Skeletal muscle cell (primary cell): ENCODE results near the gene TMEM178B.

ENCODE experiments used
- DNase-seq: peaks from one replicate; pipeline ENCODE4 v3.0.0-alpha.2; 2010; ENCODE audit warnings: low read depth
- H3K4me3 ChIP-seq: 2 replicates; pipeline ENCODE4 v1.5.1; 2011; ENCODE audit warnings: low read depth, mild to moderate bottlenecking, control low read depth, low read length, moderate library complexity

TMEM178B gene

DNA sequence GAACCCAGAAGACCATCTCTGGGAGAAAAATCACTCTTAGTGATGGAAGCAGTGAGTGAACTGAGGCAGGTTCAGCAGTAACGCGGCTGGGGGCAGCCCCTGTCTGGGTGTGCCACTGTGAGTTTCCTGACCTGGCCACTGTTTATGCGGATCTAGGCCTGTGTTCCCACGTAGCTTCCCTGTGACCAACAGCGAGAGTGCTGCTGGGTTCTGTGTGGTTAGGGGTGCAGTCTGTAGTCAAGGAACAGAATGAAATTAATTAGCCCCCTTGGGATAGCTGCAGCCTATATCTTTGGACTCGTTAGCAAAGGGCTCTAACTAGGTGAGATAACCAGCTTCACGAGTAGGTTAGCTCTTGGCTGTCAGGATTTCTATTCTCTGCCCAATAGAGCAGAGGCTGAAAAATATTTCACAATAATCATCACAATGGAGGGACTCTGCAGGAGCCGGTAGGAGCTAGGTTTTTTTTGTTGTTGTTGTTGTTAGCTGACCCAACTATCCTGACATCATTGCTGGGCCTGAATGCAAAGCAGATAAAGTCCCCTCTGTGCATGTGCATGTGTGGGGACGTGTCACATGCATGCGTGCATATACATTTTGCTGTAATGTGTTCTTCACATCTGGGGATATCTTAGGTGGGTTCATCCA lies 164.9 kb downstream of the TMEM178B start:
- H3K4me3 ChIP-seq = no peak overlapping the region
- no peak for DNase-seq

- H3K4me3 ChIP-seq = no peak overlapping the region
- no peak for DNase-seq
Observed at GRCh38 chr7:141239661-141240060, 165.8 kb downstream of the TMEM178B start.

GRCh38 chr7:141242568-141242967 lies 168.7 kb downstream of the TMEM178B start:
- no peak for DNase-seq
- H3K4me3 ChIP-seq = no peak overlapping the region

DNA sequence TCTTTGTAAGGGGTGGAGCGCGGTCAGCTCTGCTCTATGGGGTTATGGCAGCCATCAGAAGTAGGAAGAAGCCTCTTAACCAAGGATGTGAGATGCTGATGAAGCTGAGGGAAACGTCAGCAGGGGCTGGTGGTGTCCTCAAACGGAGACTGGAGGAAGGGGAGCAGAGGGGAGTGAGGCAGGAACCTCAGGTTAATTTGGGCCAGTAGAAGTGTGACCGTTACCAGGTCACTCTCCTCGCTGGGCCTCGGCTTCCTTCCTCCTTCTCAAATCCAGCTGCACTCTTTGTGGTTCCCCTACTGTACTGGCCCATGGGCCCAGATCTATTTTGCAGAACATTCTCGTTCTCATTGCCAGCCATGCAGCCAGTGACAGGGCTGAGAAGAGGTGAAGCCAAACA lies 169.5 kb downstream of the TMEM178B start:
- no peak for DNase-seq
- no peak overlapping the region for H3K4me3 ChIP-seq

DNA sequence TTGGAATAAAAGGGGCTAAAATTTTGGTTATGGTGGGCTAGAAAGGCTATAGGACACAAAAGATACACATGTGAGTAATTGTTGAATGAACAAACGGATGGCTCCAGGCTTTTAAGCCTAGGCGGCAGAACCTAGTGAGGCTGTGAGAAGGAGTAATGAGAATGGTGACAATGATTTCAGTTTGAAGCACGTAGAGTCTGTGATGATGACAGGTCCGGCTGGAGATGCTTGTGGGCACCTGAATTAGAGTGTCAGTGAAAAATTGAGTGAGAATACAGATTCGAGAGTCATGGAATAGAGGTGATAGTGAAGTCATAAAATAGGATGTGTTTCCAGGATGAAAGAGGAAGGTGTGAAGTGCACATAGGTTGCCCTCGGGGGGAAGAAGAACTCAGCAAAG lies 170.6 kb downstream of the TMEM178B start:
- no peak for DNase-seq
- no peak overlapping the region for H3K4me3 ChIP-seq

DNA sequence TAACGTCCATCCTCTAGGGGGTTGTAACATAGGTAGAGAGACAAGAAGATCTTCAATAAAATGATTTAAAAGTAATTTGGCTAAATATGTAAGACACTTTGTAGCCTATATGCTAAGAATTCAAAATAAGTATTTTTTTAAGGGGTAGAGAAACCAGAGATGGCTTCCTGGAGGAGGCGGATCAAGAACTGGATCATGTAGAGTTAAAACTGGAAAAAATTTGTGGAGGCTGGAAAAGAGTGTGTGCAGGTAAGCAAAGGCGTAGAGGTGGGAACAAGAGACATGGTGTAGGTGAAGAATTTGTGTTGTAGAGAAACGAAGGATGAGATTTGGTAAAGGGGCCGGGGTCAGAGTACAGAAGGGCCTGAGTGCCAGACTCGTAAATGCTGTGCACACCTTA lies 172.6 kb downstream of the TMEM178B start:
- no peak for DNase-seq

GRCh38 chr7:141251180-141251579 lies 177.3 kb downstream of the TMEM178B start:
- no peak overlapping the region for H3K4me3 ChIP-seq
- DNase-seq = no peak

More for the DNA sequence above, 172.6 kb downstream of the TMEM178B start:
- no peak overlapping the region for H3K4me3 ChIP-seq

DNA sequence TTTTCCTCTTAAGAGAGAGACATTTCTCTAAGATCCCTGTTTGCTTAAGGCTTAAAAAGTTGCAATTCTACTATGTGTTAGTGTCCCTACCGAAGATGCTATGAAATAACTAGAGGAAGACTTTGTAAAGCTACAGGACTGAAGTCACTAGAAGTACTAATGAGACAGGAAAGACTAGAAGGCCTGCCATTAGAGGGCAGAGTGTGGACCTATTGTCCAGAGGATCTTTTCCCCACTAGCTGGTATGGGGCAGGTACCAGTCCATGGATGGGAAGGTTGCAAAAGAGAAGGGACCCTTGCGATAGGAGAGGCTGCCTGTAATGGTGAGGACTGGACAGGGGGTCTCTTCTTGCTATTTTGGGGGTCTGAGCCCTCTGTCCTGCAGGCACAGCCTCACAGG lies 178.1 kb downstream of the TMEM178B start:
- no peak overlapping the region for H3K4me3 ChIP-seq
- no peak for DNase-seq

DNA sequence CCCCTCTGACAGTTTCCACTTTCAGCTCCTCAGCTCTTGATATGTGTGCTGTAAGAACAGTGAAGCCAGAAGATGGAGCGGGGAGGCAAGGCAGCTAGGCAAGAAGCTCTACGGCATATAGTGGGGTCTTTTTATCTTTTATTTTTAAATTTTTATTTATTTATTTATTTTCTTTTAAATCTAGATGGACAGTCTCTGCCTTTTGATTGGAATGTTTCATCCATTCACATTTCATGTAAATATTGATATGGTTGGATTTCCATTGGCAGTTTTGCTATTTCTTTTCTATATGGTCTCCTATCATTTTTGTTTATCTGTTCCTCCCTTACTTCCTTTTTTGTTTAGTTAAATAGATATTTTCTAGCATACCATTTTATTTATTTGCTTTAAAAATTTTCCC lies 183.7 kb downstream of the TMEM178B start:
- no peak overlapping the region for H3K4me3 ChIP-seq
- no peak for DNase-seq

- no peak overlapping the region for H3K4me3 ChIP-seq
- no peak for DNase-seq
Observed at GRCh38 chr7:141258559-141258958, 184.7 kb downstream of the TMEM178B start.

GRCh38 chr7:141262101-141263090 lies 188.5 kb downstream of the TMEM178B start:
- no peak for DNase-seq
- H3K4me3 ChIP-seq = no peak overlapping the region

DNA sequence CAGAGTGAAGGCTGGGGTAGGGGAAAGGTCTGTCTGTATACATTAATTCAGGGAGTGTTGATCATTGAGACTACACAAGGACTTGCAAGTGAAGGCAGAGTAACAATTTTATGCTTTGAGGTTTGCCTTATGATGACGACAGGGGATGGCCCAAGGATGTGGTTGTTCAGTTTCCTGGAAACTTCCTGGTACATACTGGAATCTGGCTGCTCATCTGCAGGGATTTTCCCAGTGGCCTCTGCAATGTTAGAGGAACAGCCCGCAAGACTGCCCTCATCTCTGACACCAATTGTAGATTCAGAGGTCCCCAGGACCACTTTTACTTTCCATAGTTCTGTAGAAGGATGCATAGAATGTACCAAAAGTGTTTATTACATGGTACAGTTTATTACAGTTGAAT lies 189.6 kb downstream of the TMEM178B start:
- no peak overlapping the region for H3K4me3 ChIP-seq
- DNase-seq = no peak

DNA sequence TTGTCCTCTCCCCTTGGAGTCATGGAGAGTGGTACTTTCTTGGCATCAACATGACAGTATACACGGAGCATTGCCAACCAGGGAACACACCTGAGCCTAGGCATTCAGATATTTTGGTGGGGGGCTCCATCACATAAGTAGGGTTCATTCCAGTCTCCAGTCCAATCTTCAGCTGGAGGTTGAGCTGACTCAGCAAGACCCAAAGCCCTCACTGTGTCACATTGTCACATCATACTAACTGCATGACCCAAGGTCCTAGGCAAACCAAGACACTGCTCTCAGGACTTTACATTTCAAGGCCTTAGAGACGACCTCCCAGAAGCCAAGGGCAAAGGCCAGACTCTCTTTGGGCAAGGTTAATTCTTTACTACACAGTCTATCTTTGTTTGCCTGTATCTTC lies 190.1 kb downstream of the TMEM178B start:
- no peak for DNase-seq
- no peak overlapping the region for H3K4me3 ChIP-seq

- H3K4me3 ChIP-seq = no peak overlapping the region
- no peak for DNase-seq
Observed at GRCh38 chr7:141264511-141264910, 190.6 kb downstream of the TMEM178B start.

GRCh38 chr7:141265668-141266067 lies 191.8 kb downstream of the TMEM178B start:
- no peak for DNase-seq

GRCh38 chr7:141268614-141269013 lies 194.8 kb downstream of the TMEM178B start:
- DNase-seq = no peak
- no peak overlapping the region for H3K4me3 ChIP-seq

More at GRCh38 chr7:141265668-141266067, 191.8 kb downstream of the TMEM178B start:
- H3K4me3 ChIP-seq = no peak overlapping the region

GRCh38 chr7:141271451-141271850 lies 197.6 kb downstream of the TMEM178B start:
- DNase-seq = no peak
- H3K4me3 ChIP-seq = no peak overlapping the region

GRCh38 chr7:141272417-141272816 lies 198.6 kb downstream of the TMEM178B start:
- no peak for DNase-seq
- H3K4me3 ChIP-seq = no peak overlapping the region

DNA sequence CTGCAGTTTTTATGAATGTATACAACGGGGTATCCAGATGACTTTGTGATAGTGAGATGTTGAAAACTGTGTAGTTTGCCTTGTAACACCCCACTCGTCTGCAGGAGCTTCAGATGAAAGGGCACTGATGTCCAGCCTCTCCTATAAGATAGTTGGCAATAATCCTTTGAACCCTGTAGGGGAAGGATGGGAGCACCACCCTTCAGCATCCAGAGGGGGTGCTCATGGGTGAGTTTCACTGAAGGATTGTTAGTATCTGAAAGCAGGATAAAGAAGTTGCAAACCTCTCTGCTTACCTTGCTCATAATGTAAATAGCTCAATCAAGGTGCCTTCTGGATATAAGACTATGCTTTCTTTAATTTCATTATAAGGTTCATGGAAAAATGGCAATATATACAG lies 201.5 kb downstream of the TMEM178B start:
- no peak for DNase-seq
- no peak overlapping the region for H3K4me3 ChIP-seq

DNA sequence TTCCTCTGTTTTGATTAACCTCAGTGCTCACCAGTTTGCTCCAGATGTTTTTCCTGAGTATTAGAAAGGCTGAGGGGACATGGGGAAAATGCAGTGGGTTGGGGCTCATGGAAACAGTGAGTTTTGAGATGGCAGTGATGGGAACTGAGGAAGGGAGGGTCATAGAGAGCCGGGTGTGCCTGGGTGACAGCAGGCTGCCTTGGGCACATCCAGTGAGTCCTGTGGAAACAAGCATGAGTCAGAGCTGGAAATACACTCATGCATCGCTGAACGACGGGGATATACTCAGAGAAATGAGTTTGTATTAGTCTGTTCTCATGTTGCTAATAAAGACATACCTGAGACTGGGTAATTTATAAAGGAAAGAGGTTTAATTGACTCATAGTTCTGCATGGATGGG lies 202.2 kb downstream of the TMEM178B start:
- DNase-seq = no peak
- H3K4me3 ChIP-seq = no peak overlapping the region

DNA sequence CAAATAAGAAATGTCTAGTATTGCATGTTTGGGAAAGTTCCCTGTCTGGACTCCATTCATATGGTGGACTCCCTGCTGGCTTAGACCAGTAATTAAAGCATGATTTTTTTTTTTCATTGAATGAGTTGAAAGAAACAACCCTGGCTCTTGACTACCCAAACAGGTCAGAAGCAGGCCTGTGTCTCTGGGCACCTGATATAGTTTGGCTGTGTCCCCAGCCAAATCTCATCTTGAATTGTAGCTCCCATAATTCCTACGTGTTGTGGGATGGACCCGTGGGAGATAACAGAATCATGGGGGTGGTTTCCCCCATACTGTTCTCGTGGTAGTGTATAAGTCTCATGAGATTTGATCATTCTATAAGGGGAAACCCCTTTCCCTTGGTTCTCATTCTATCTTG lies 206.2 kb downstream of the TMEM178B start:
- DNase-seq = no peak
- no peak overlapping the region for H3K4me3 ChIP-seq
